Measurements from ENCODE around the gene SLC25A13. TPM values are rescaled to one million over a fixed set of nuclear protein-coding genes. Genes with fewer than 3 reads are reported as not detected.

Gene SLC25A13
- total and polyA plus RNA-seq, 2 of the 8 experiments (the other 6 are each of a cell fraction or from before 2014, with no cell fraction given): 30.8 to 85.4 TPM

- Histone ChIP-seq H3K18ac (ENCODE audit: extremely low read depth, low read length) (no peak overlapping the region), H2BK15ac (ENCODE audit: low read length) (no peak overlapping the region), H3K27me3 (replicated peaks in 1 of 4; ENCODE audit: control insufficient read depth in 3 of 4, extremely low read depth in 1 of 4, insufficient read depth in 3 of 4, low read length in 3 of 4) (no peaks in the 10 kb centered on the region), H3K4me1 (replicated peaks in 1 of 4; ENCODE audit: control insufficient read depth in 3 of 4, insufficient read depth in 4 of 4, low read length in 3 of 4) (no peaks in the 10 kb centered on the region; a peak in 2 of 7 replicates), H4K91ac (replicated peaks; ENCODE audit: insufficient read length, low read length) (no peak overlapping the region), H4K20me1 (replicated peaks in 1 of 2; ENCODE audit: control insufficient read depth in 1 of 2, insufficient read depth in 2 of 2, low read length in 2 of 2) (peaks cover 6 to 9% of the 10 kb centered on the region in 2 experiments), H3K79me1 (ENCODE audit: low read depth, low read length) (peaks cover 5% of the 10 kb centered on the region), H2BK20ac (ENCODE audit: low read length) (no peak overlapping the region), H4K5ac (ENCODE audit: insufficient read length, low read depth, low read length) (no peak overlapping the region), H2BK5ac (ENCODE audit: low read depth, low read length) (no peak overlapping the region), H3K23ac (ENCODE audit: insufficient read length) (no peak overlapping the region), H3K56ac (replicated peaks; ENCODE audit: insufficient read length, low read depth, low read length) (no peak overlapping the region), H3K9ac (replicated peaks in 1 of 4; ENCODE audit: extremely low read depth in 1 of 4, low read depth in 3 of 4, low read length in 3 of 4) (no peak overlapping the region), H3K14ac (ENCODE audit: insufficient read length) (no peak overlapping the region), H2AK5ac (ENCODE audit: low read depth, low read length) (no peak overlapping the region), H3K36me3 (ENCODE audit: control insufficient read depth in 2 of 4, insufficient read depth in 4 of 4, low read length in 3 of 4) (peaks cover 0 to 5% (median 1%) of the 10 kb centered on the region in 4 experiments; a peak in 3 of 8 replicates), H3K27ac (ENCODE audit: low read depth, low read length) (no peak overlapping the region), H3K4me3 (ENCODE audit: extremely low read depth in 1 of 4, insufficient read depth in 2 of 4, low read depth in 3 of 4, low read length in 4 of 4) (no peak overlapping the region), H4K8ac (ENCODE audit: extremely low read depth, insufficient read depth, low read length) (no peak overlapping the region), H3K23me2 (ENCODE audit: low read depth, low read length) (0 out of 2 replicates have a peak, but pooled peaks cover 1% of the 10 kb centered on the region), H3K79me2 (ENCODE audit: control insufficient read depth in 1 of 2, insufficient read depth in 2 of 2, low read length in 2 of 2) (peaks cover 4 to 45% of the 10 kb centered on the region in 2 experiments; a peak in 3 of 4 replicates), H2AFZ (ENCODE audit: low read length) (no peak overlapping the region), H3K4ac (replicated peaks; ENCODE audit: insufficient read length, low read depth, low read length) (no peak overlapping the region), H3K9me3 (ENCODE audit: insufficient read depth in 2 of 2, low read depth in 1 of 2, low read length in 1 of 2) (0 out of 4 replicates have a peak, but pooled peaks cover 0 to 1% of the 10 kb centered on the region in 2 experiments), H2BK12ac (ENCODE audit: low read depth, low read length) (no peak overlapping the region), H3K4me2 (ENCODE audit: insufficient read depth in 1 of 2, low read depth in 2 of 2, low read length in 2 of 2) (no peak overlapping the region), H2BK120ac (replicated peaks; ENCODE audit: low read depth, low read length) (no peak overlapping the region)
- no peak for DNase-seq (ENCODE audit: low read depth in 1 of 2, low spot score in 2 of 2)
- no peak for FAIRE-seq
- ChIA-PET CTCF (ENCODE audit: partially characterized antibody) (no interaction called here), POLR2A (ENCODE audit: partially characterized antibody) (no interaction called here)
- WGBS, 2 experiments (ENCODE audit: extremely low coverage in 1 of 2, insufficient coverage in 1 of 2, insufficient read length in 1 of 2, insufficient replicate concordance in 2 of 2, low coverage in 1 of 2, low lambda C conversion rate in 2 of 2, missing lambda C conversion rate in 1 of 2): 96% methylated on average over 1 of the region's 1 CpG; no CpG with 5 or more reads in 1 of the 2 experiments
- TF ChIP-seq CTBP2 (IDR thresholded peaks at IDR 0.05; ENCODE audit: borderline replicate concordance, insufficient read depth, insufficient read length, low read length) (no peak), GTF2F1 (IDR thresholded peaks at IDR 0.05; ENCODE audit: borderline replicate concordance, low read depth, low read length) (no peak), CHD2 (IDR thresholded peaks at IDR 0.05; ENCODE audit: low read length) (no peak), NANOG (IDR thresholded peaks at IDR 0.05; ENCODE audit: insufficient read depth, low read depth, low read length, poor library complexity, severe bottlenecking) (no peak), SP4 (IDR thresholded peaks at IDR 0.05; ENCODE audit: low read length) (no peak), SRF (IDR thresholded peaks at IDR 0.05; ENCODE audit: low read depth, low read length) (no peak), SIRT6 (IDR thresholded peaks at IDR 0.05; ENCODE audit: low read length) (no peak), ASH2L (IDR thresholded peaks at IDR 0.05; ENCODE audit: low read length) (no peak), SP2 (IDR thresholded peaks at IDR 0.05; ENCODE audit: low read length) (no peak), SAP30 (IDR thresholded peaks at IDR 0.05; ENCODE audit: insufficient read depth, insufficient replicate concordance, low read length) (no peak), POLR2A (IDR thresholded peaks at IDR 0.05; ENCODE audit: control extremely low read depth in 1 of 2, low read depth in 2 of 2, low read length in 2 of 2) (no peak), FOSL1 (IDR thresholded peaks at IDR 0.05; ENCODE audit: insufficient read depth, low read depth, low read length) (no peak), BRCA1 (IDR thresholded peaks at IDR 0.05; ENCODE audit: low read depth, low read length) (no peak), RAD21 (IDR thresholded peaks at IDR 0.05 in 1 of 2, conservative IDR thresholded peaks at IDR 0.05 in 1 of 2; ENCODE audit: low read depth in 2 of 2, low read length in 2 of 2) (no peak), SIX5 (IDR thresholded peaks at IDR 0.05; ENCODE audit: low read depth, low read length) (no peak), EGR1 (IDR thresholded peaks at IDR 0.05; ENCODE audit: borderline replicate concordance, low read depth, low read length) (no peak)
Observed at GRCh38 chr7:96282835-96283234, 39.1 kb downstream of the SLC25A13 start.

Data from H1 (cell line).